ENCODE data around the gene STXBP6.

The STXBP6 gene

DNA sequence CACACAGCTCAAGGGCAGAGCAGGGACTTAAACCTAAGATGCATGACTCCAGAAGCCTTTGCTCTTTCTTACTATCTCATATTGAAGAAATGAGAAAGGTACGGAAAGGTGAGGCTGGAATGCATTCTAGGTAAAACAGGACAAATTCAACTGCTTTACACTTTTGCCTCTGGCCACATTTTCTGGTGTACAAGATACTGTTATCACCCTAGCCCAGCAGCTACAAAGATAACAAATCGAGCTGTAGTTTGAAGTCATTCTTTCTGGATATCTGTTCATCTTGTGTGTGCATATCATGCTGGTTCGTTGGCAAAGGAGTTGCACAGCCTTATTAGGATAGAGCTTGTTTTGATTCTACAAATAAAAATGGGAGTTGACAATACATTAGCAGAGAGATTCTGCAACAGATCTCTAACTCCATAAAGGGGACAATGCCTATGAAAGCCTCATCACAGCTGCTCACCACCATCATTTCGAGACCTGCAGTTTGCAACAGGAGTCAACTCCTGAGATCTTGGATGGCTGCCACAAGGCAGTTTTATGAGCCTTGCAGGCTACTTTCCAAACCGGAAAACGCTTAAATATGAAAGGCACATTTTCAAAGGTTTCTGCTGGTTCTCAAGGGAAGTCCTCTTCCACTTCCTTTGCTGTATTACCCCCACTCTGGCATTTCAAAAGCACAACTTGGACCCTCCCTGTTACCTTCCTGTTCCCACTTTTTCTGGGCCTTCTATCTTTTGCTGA is 64.9 kb downstream of the STXBP6 start:
- H3K4me3 ChIP-seq = no peak overlapping the region
- TF ChIP-seq, protein P1, sequence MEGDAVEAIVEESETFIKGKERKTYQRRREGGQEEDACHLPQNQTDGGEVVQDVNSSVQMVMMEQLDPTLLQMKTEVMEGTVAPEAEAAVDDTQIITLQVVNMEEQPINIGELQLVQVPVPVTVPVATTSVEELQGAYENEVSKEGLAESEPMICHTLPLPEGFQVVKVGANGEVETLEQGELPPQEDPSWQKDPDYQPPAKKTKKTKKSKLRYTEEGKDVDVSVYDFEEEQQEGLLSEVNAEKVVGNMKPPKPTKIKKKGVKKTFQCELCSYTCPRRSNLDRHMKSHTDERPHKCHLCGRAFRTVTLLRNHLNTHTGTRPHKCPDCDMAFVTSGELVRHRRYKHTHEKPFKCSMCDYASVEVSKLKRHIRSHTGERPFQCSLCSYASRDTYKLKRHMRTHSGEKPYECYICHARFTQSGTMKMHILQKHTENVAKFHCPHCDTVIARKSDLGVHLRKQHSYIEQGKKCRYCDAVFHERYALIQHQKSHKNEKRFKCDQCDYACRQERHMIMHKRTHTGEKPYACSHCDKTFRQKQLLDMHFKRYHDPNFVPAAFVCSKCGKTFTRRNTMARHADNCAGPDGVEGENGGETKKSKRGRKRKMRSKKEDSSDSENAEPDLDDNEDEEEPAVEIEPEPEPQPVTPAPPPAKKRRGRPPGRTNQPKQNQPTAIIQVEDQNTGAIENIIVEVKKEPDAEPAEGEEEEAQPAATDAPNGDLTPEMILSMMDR (IDR thresholded peaks at IDR 0.05) = no peak
- intact Hi-C loops (cut with DNase I; ENCODE audit: low total_unique reads) = no loop called here
- no peak overlapping the region for H3K27ac ChIP-seq
- DNase-seq = no peak
- H3K27me3 ChIP-seq = no peaks in the 10 kb centered on the region
- H3K36me3 ChIP-seq = no peaks in the 10 kb centered on the region
- peaks cover 0 to 4% (median 0%) of the 10 kb centered on the region in 4 donors for H3K4me1 ChIP-seq
- H3K9me3 ChIP-seq = no peaks in the 10 kb centered on the region

DNA sequence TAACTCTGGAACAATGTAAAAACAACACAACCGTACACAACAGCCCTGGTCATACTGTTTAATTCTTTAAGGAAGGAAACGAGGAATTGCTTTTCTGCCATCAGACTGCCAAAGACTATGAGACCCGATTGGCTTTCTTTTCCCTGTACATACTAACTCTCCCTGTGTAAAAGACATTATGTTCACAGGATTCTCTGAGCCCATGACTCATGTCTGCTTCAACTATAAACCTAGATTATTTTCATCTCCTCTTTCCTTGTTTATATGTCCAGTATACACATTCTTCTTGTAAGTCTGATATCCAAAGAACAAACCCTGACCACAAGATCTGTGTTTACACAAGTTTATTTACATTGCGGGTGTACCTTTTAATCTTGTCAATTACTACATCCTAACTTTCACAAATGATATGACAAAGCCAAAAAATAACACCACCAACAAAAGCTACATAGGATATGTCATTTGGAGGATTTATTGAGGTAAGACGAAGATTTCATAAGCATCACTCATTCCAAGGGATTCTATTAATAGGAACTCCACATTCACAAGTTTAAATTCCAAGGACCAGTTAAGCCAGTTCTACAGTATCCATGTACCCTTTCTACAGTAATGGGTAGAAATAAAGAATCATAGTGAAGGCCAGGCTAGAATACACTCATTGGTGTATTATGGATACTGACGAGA is 67.3 kb downstream of the STXBP6 start:
- intact Hi-C loops (cut with DNase I; ENCODE audit: low total_unique reads) = no loop called here
- Histone ChIP-seq H3K27me3 (no peaks in the 10 kb centered on the region), H3K9me3 (no peaks in the 10 kb centered on the region), H3K4me3 (no peak overlapping the region), H3K4me1 (peaks cover 0 to 4% (median 0%) of the 10 kb centered on the region in 4 donors), H3K27ac (no peak overlapping the region), H3K36me3 (no peaks in the 10 kb centered on the region)
- no peak for DNase-seq
- TF ChIP-seq, protein P1 (IDR thresholded peaks at IDR 0.05) = no peak

DNA sequence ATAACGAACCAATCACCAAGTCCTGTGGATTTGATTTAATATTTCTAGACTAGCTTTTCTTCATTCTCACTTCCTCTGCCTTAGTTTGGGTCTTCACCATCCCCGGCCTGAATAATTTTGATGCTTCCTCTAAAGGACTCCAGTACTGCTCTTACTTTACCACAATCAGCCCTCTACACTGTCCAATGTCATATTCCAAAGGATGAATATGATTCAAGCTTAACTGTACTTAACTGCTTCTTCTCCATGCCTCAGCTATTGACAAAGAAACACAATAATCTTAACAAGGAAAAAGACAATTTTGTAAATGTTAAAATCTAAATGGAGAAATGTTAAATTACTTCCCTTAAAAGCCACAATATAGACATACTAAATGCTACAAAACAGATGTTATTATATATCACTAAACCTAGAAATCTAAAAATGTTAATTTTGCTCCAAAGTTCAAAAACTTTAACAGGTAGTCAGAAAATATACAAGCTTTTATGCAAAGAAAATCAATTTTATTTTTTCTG is 70.2 kb downstream of the STXBP6 start:
- Histone ChIP-seq H3K4me1 (no peaks in the 10 kb centered on the region), H3K9me3 (no peaks in the 10 kb centered on the region), H3K27me3 (no peaks in the 10 kb centered on the region), H3K4me3 (no peak overlapping the region), H3K27ac (no peak overlapping the region), H3K36me3 (no peaks in the 10 kb centered on the region)
- DNase-seq = no peak
- TF ChIP-seq, protein P1 (IDR thresholded peaks at IDR 0.05) = no peak
- intact Hi-C loops (cut with DNase I; ENCODE audit: low total_unique reads) = no loop called here

DNA sequence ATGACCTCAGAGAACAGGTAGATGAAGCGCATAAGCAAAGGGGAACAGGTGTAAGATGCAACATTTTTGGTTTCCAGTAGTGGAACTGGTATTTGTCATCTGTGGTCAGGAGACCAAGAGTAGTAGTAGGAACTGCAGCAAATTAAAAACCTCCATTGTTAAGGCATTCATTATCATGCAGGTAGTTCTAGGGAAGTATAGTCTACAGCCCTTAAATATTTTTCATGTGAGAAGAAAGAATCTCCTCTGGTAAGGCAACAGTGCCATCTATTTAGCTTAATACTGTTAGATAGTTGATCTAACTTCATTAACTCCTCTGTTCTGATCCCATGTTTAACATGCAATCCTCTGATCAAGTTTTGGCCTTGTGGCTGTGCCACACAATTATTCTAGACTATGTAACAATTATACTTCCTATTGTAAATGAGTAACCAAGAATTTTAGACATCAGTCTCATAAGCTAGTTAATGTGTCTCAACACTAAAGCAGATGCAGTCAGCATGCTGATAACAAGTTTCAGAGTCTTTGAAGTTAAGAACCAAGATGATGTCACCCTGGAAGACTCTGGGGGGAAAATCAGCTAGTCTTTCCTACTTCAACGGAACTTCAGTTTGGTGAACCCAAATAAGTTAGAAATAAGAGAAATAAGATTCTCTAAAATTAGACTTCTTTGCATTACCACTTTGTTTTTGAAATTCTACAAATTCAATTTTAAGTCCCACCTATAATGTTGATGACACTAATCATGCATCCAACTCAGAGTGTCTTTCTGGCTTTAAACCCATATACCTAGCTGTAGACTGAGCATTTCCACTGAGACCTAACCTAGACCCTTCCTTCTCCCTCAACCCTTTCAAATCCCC is 70.9 kb downstream of the STXBP6 start:
- H3K27me3 ChIP-seq = no peaks in the 10 kb centered on the region
- intact Hi-C loops (cut with DNase I; ENCODE audit: low total_unique reads) = no loop called here
- H3K27ac ChIP-seq = no peak overlapping the region
- H3K9me3 ChIP-seq = no peaks in the 10 kb centered on the region
- DNase-seq = no peak
- H3K4me1 ChIP-seq = no peaks in the 10 kb centered on the region
- H3K4me3 ChIP-seq = no peak overlapping the region
- TF ChIP-seq, protein P1 (IDR thresholded peaks at IDR 0.05) = no peak
- H3K36me3 ChIP-seq = no peaks in the 10 kb centered on the region

DNA sequence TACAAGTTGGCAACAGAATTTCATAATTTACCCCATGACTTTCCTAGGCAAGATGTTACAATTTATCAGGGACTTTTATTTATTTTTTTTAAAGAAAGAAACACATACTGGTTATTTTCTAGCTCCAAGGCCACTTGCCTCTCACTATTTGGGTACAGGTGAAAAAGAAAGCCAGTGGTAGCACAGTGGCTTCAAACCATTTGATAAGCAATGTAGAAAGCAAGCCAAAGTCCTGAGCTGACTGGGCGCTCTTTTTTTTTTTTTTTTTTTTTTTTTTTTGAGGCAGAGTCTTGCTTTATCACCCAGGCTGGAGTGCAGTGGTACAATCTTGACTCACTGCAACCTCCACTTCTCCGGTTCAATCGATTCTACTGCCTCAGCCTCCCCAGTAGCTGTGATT is 73.3 kb downstream of the STXBP6 start:
- Histone ChIP-seq H3K4me3 (no peak overlapping the region), H3K4me1 (no peaks in the 10 kb centered on the region), H3K27me3 (no peaks in the 10 kb centered on the region), H3K9me3 (no peaks in the 10 kb centered on the region), H3K27ac (no peak overlapping the region), H3K36me3 (no peaks in the 10 kb centered on the region)
- TF ChIP-seq, protein P1 (IDR thresholded peaks at IDR 0.05) = no peak
- no peak for DNase-seq
- intact Hi-C loops (cut with DNase I; ENCODE audit: low total_unique reads) = no loop called here
